GM19372 (cell line): ENCODE data around the gene XXYLT1.

ENCODE experiments used
- ATAC-seq: cut with Tn5 transposase; IDR thresholded peaks from one replicate; pipeline ENCODE4 v1.9.1; 2021; ENCODE audit warnings: mild to moderate bottlenecking, low read depth, moderate library complexity; ENCODE audit not compliant: unreplicated experiment

XXYLT1 gene

GRCh38 chr3:195139876-195140240 lies 131.1 kb downstream of the XXYLT1 start:
- ATAC-seq, result no peak

- ATAC-seq, result no peak
Observed at GRCh38 chr3:195139091-195139875, 131.7 kb downstream of the XXYLT1 start.

- no peak for ATAC-seq
Observed at GRCh38 chr3:195137638-195138588, 133.0 kb downstream of the XXYLT1 start.

GRCh38 chr3:195135917-195136316 lies 135.0 kb downstream of the XXYLT1 start:
- no peak for ATAC-seq

- ATAC-seq, result no peak
Observed at GRCh38 chr3:195134431-195134830, 136.5 kb downstream of the XXYLT1 start.

GRCh38 chr3:195133462-195133861 lies 137.5 kb downstream of the XXYLT1 start:
- ATAC-seq, result no peak

GRCh38 chr3:195133013-195133412 lies 137.9 kb downstream of the XXYLT1 start:
- no peak for ATAC-seq

GRCh38 chr3:195131176-195131575 lies 139.8 kb downstream of the XXYLT1 start:
- no peak for ATAC-seq

GRCh38 chr3:195129644-195130492 lies 141.1 kb downstream of the XXYLT1 start:
- ATAC-seq, result peak; percentile 88

- ATAC-seq, result no peak
Observed at GRCh38 chr3:195129072-195129643, 141.8 kb downstream of the XXYLT1 start.

- ATAC-seq, result no peak
Observed at GRCh38 chr3:195128255-195129071, 142.5 kb downstream of the XXYLT1 start.

GRCh38 chr3:195126056-195126605 lies 144.8 kb downstream of the XXYLT1 start:
- ATAC-seq, result no peak

- no peak for ATAC-seq
Observed at GRCh38 chr3:195125646-195126045, 145.3 kb downstream of the XXYLT1 start.

GRCh38 chr3:195124378-195124992 lies 146.5 kb downstream of the XXYLT1 start:
- no peak for ATAC-seq

GRCh38 chr3:195123281-195123691 lies 147.7 kb downstream of the XXYLT1 start:
- ATAC-seq, result no peak

GRCh38 chr3:195122261-195122660 lies 148.7 kb downstream of the XXYLT1 start:
- ATAC-seq, result no peak

- no peak for ATAC-seq
Observed at GRCh38 chr3:195120267-195120601, 150.7 kb downstream of the XXYLT1 start.

- ATAC-seq, result no peak
Observed at GRCh38 chr3:195119461-195120266, 151.3 kb downstream of the XXYLT1 start.
